HG02884 (cell line): ENCODE measurements around the gene ACTN3.
"Not testable (repeated sequence)": the region's sequence is repeated elsewhere in the genome, so short reads cannot be mapped to it uniquely, and the experiment has no call there.

Experiments
- ATAC-seq: cut with Tn5 transposase; IDR thresholded peaks from one replicate; pipeline ENCODE4 v1.9.1; 2021; ENCODE audit warnings: mild to moderate bottlenecking, moderate library complexity; ENCODE audit not compliant: unreplicated experiment

Gene ACTN3

GRCh38 chr11:66546368-66546965 lies at the start of gene ACTN3:
TSS of gene ACTN3 (plus strand) at chr11:66546903. CDS start at chr11:66546938, 35 bp downstream.
- ATAC-seq = no peak

GRCh38 chr11:66497206-66497605 lies 49.5 kb upstream of the ACTN3 start:
- no peak for ATAC-seq

- ATAC-seq = no peak
These were observed 48.2 kb upstream of the ACTN3 start for GRCh38 chr11:66498506-66498905.

- no peak for ATAC-seq
These were observed 41.4 kb upstream of the ACTN3 start for GRCh38 chr11:66505276-66505816.

- no peak for ATAC-seq
These were observed 37.6 kb upstream of the ACTN3 start for GRCh38 chr11:66509131-66509561.

- peak; percentile 65 for ATAC-seq
These were observed 36.3 kb upstream of the ACTN3 start, which contains the start of gene BBS1 for GRCh38 chr11:66510271-66510989. TSS of gene BBS1 (plus strand) at chr11:66510635. CDS start at chr11:66510660, 25 bp downstream.

GRCh38 chr11:66510990-66511339 lies 35.7 kb upstream of the ACTN3 start:
- no peak for ATAC-seq

- ATAC-seq = no peak
These were observed 23.1 kb upstream of the ACTN3 start for GRCh38 chr11:66523611-66524010.

- no peak for ATAC-seq
These were observed 22.2 kb upstream of the ACTN3 start for GRCh38 chr11:66524304-66525040.

GRCh38 chr11:66529069-66529468 lies 17.6 kb upstream of the ACTN3 start:
- ATAC-seq = no peak

- no peak for ATAC-seq
These were observed 17.0 kb upstream of the ACTN3 start for GRCh38 chr11:66529655-66530054.

GRCh38 chr11:66530927-66531709 lies 15.6 kb upstream of the ACTN3 start:
- ATAC-seq = no peak

- ATAC-seq = no peak
These were observed 14.9 kb upstream of the ACTN3 start for GRCh38 chr11:66531841-66532240.

- no peak for ATAC-seq
These were observed 13.9 kb upstream of the ACTN3 start for GRCh38 chr11:66532784-66533183.

GRCh38 chr11:66539170-66539869 lies 7.4 kb upstream of the ACTN3 start:
- ATAC-seq = no peak

- ATAC-seq = no peak
These were observed 6.9 kb upstream of the ACTN3 start for GRCh38 chr11:66539870-66540213.

- not testable (repeated sequence) for ATAC-seq
These were observed 6.1 kb upstream of the ACTN3 start for GRCh38 chr11:66540598-66540997.

GRCh38 chr11:66541892-66542291 lies 4.8 kb upstream of the ACTN3 start:
- no peak for ATAC-seq

GRCh38 chr11:66542362-66542761 lies 4.3 kb upstream of the ACTN3 start:
- no peak for ATAC-seq
